ENCODE data around the gene NOC4L.

Gene NOC4L

GRCh38 chr12:132186857-132187620 is 42.8 kb downstream of the NOC4L start:
- no peaks in the 10 kb centered on the region for H3K36me3 ChIP-seq
- H3K4me2 ChIP-seq: peak overlapping the region; percentile 99
- no peaks in the 10 kb centered on the region for H3K9me3 ChIP-seq
- no peak for TF ChIP-seq Cebpa-rat (IDR thresholded peaks at IDR 0.05)
- H3K27me3 ChIP-seq: no peaks in the 10 kb centered on the region
- peaks cover 88% of the 10 kb centered on the region for H3K4me1 ChIP-seq
- peaks cover 5% of the 10 kb centered on the region; the same call in 1 of the 2 replicates for H4K20me1 ChIP-seq
- H3K9ac ChIP-seq: peak overlapping the region; percentile 54
- peak overlapping the region; percentile 54 for H3K27ac ChIP-seq
- H3K4me3 ChIP-seq: peak overlapping the region; percentile 71

GRCh38 chr12:132187646-132188450 is 43.6 kb downstream of the NOC4L start:
- H3K27me3 ChIP-seq: no peaks in the 10 kb centered on the region

GRCh38 chr12:132188451-132188901 is 44.2 kb downstream of the NOC4L start:
- Histone ChIP-seq H3K4me1 (peaks cover 82% of the 10 kb centered on the region), H3K36me3 (no peaks in the 10 kb centered on the region), H3K9me3 (peaks cover 3% of the 10 kb centered on the region; the same call in 1 of the 2 replicates), H3K27me3 (no peaks in the 10 kb centered on the region), H4K20me1 (peaks cover 5% of the 10 kb centered on the region; the same call in 1 of the 2 replicates), H3K9ac (peak overlapping the region; percentile 83), H3K27ac (peak overlapping the region; percentile 29; the same call in 1 of the 2 replicates), H3K4me2 (peak overlapping the region; percentile 99), H3K4me3 (peak overlapping the region; percentile 71)
- no peak for TF ChIP-seq Cebpa-rat (IDR thresholded peaks at IDR 0.05)

More at GRCh38 chr12:132187646-132188450, 43.6 kb downstream of the NOC4L start:
- Histone ChIP-seq H3K36me3 (no peaks in the 10 kb centered on the region), H3K4me3 (peak overlapping the region; percentile 71), H3K9ac (peak overlapping the region; percentile 83), H4K20me1 (peaks cover 5% of the 10 kb centered on the region; the same call in 1 of the 2 replicates), H3K9me3 (no peaks in the 10 kb centered on the region), H3K4me2 (peak overlapping the region; percentile 99), H3K27ac (peak overlapping the region; percentile 54; the same call in 1 of the 2 replicates), H3K4me1 (peaks cover 88% of the 10 kb centered on the region)
- TF ChIP-seq Cebpa-rat (IDR thresholded peaks at IDR 0.05): no peak

GRCh38 chr12:132188916-132189325 is 44.7 kb downstream of the NOC4L start:
- Histone ChIP-seq H3K27ac (peak overlapping the region; percentile 84), H3K36me3 (0 out of 2 replicates have a peak, but pooled peaks cover 2% of the 10 kb centered on the region), H3K4me1 (peaks cover 78% of the 10 kb centered on the region), H3K27me3 (no peaks in the 10 kb centered on the region), H3K4me2 (peak overlapping the region; percentile 99), H3K9me3 (peaks cover 7% of the 10 kb centered on the region), H4K20me1 (peaks cover 5% of the 10 kb centered on the region; the same call in 1 of the 2 replicates), H3K9ac (peak overlapping the region; percentile 83), H3K4me3 (peak overlapping the region; percentile 71)
- TF ChIP-seq Cebpa-rat (IDR thresholded peaks at IDR 0.05): no peak

DNA sequence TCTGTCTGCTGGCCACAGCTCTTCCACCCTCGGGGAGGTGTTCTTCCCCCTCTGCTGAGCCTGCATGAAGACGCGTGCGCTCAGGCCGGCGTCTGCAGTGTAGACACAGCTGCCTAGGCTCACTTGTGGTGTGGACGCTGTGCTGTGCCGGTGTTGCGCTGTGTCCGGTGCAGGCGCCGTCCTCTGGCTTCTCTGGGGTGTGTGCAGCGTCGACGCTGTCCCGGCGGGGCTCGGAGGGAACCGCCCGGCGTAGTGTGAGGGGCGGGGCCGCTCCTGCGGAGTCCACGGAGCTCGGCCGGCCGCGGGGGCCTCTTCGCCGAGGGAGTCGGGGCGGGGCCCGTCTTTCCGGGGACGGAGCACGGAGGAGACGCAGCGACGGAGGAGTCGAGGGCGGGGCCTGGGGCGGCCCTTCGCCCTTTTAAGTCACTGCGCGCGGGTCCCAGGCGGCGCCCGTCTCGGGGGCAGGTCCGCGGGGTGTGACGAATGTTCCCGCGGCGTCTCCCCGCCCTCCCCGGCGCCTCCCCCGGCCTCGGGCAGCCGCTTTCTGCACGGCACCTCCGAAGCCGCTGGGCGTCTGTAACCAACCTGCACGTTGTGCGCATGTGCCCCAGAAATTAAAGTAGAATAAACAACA is 45.2 kb downstream of the NOC4L start:
- peak overlapping the region; percentile 84 for H3K27ac ChIP-seq
- H4K20me1 ChIP-seq: peaks cover 5% of the 10 kb centered on the region; the same call in 1 of the 2 replicates
- H3K27me3 ChIP-seq: no peaks in the 10 kb centered on the region
- peak overlapping the region; percentile 99 for H3K4me2 ChIP-seq
- peak overlapping the region; percentile 71 for H3K4me3 ChIP-seq
- H3K9ac ChIP-seq: peak overlapping the region; percentile 83
- no peak for TF ChIP-seq Cebpa-rat (IDR thresholded peaks at IDR 0.05)
- 0 out of 2 replicates have a peak, but pooled peaks cover 7% of the 10 kb centered on the region for H3K36me3 ChIP-seq
- peaks cover 13% of the 10 kb centered on the region for H3K9me3 ChIP-seq
- H3K4me1 ChIP-seq: peaks cover 78% of the 10 kb centered on the region

DNA sequence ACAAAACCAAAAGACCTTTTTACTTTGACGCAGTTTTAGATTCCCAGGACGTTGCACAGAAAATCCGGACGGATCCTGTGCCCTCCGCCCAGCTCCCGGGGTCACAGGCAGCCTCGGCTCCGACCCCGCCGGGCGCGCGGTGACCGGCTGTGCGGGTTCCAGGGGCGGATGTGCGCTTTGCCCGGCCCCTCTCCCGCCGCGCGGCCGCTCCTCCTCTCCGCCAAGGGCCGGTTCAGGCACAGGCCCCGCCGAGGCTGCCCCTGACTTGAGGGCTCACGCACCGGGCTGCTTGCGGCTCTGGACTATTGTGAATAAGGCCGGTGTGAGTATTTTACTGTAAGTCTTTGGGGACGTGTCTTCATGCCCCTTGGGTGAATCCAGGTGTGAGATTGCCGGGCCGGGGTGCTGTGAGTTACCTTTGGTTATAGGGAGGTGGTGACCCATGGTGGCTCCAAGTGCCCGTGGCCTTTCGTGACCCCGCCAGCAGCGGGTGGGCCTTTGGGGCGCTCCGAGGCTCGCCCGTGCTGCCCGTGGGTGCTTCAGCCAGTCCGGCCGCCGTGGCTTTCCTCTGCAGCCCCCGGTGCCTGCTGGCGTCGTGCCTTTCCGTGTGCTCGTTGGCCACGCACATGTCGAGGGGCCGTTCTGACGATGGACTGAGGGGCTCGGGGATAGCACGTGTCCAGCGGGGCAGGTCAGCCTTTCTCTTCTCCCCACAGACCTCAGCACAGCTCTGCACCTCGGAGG is 45.9 kb downstream of the NOC4L start:
- H3K27ac ChIP-seq: peak overlapping the region; percentile 84
- TF ChIP-seq Cebpa-rat (IDR thresholded peaks at IDR 0.05): no peak
- H3K4me1 ChIP-seq: peaks cover 78% of the 10 kb centered on the region
- H3K27me3 ChIP-seq: no peaks in the 10 kb centered on the region
- 0 out of 2 replicates have a peak, but pooled peaks cover 7% of the 10 kb centered on the region for H3K36me3 ChIP-seq
- H3K9ac ChIP-seq: peak overlapping the region; percentile 83
- peak overlapping the region; percentile 99 for H3K4me2 ChIP-seq
- H3K4me3 ChIP-seq: peak overlapping the region; percentile 71
- peaks cover 5% of the 10 kb centered on the region; the same call in 1 of the 2 replicates for H4K20me1 ChIP-seq
- peaks cover 13% of the 10 kb centered on the region for H3K9me3 ChIP-seq

DNA sequence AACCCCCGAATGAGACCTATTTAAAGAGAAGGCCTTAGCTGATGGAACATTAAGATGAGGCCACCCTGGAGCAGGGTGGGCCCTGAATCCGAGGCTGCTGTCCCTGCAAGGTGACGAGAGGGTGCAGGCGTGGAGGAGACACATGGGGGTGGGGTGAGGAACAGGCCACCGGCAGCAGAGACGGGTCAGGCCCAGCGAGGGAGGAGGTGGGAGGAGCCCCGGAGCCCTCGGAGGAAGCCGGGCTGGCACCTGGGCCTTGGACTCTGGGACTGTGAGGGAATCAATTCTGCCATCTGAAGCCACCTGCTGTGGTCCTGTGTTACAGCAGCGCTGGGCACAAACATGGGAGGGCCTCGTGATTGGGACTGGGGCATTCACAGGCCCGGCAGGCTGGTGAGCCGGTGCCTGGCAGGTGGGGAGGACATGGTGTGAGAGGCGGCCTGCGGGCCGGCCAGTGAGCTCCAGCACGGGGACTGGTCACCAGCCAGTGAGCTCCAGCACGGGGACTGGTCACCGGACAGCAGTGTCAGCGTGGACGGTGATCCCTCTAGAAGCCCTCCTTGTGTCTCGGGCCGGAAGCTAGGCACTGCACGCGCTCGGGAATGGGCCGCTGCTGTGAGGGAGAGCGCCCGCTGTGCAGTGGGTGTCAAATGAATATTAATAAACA is 46.7 kb downstream of the NOC4L start:
- peaks cover 5% of the 10 kb centered on the region; the same call in 1 of the 2 replicates for H4K20me1 ChIP-seq
- H3K4me1 ChIP-seq: peaks cover 78% of the 10 kb centered on the region
- TF ChIP-seq Cebpa-rat (IDR thresholded peaks at IDR 0.05): no peak
- H3K36me3 ChIP-seq: 0 out of 2 replicates have a peak, but pooled peaks cover 7% of the 10 kb centered on the region
- H3K4me3 ChIP-seq: peak overlapping the region; percentile 71
- H3K27ac ChIP-seq: peak overlapping the region; percentile 84; the same call in 1 of the 2 replicates
- peaks cover 13% of the 10 kb centered on the region for H3K9me3 ChIP-seq
- H3K9ac ChIP-seq: peak overlapping the region; percentile 83
- no peaks in the 10 kb centered on the region for H3K27me3 ChIP-seq
- H3K4me2 ChIP-seq: peak overlapping the region; percentile 99
